ACC112 (cell line): ENCODE results near the gene TMEM63C.

Experiments used
- H2AFZ ChIP-seq: fragments of 200-600 bp; sonication (generic); one replicate; pipeline ENCODE4 v1.6.0; 2017; ENCODE audit warnings: antibody characterized with exemption, low read length; ENCODE audit not compliant: unreplicated experiment
- H3K27ac ChIP-seq: fragments of 200-600 bp; sonication (generic); 2 replicates; pipeline ENCODE4 v1.5.1; 2014; ENCODE audit warnings: low read depth, mild to moderate bottlenecking, antibody characterized with exemption, low read length, moderate library complexity
- H3K27me3 ChIP-seq: fragments of 200-600 bp; sonication (generic); 2 replicates; pipeline ENCODE4 v1.6.1; 2014; ENCODE audit warnings: mild to moderate bottlenecking, antibody characterized with exemption, low read length, moderate library complexity, mixed read lengths; ENCODE audit not compliant: insufficient read depth
- H3K36me3 ChIP-seq: fragments of 200-600 bp; sonication (generic); 2 replicates; pipeline ENCODE4 v1.6.1; 2016; ENCODE audit warnings: mild to moderate bottlenecking, antibody characterized with exemption, low read length, moderate library complexity, mixed read lengths; ENCODE audit not compliant: insufficient read depth
- H3K4me1 ChIP-seq: fragments of 200-600 bp; sonication (generic); one replicate; pipeline ENCODE4 v1.6.1; 2016; ENCODE audit warnings: low read length, mixed read lengths; ENCODE audit not compliant: insufficient read depth, unreplicated experiment, control insufficient read depth
- H3K4me3 ChIP-seq: fragments of 200-600 bp; sonication (generic); 2 replicates; pipeline ENCODE4 v1.5.1; 2014; ENCODE audit warnings: mild to moderate bottlenecking, low read depth, low read length
- H3K79me2 ChIP-seq: fragments of 200-600 bp; sonication (generic); one replicate; pipeline ENCODE4 v1.6.0; 2016; ENCODE audit warnings: low read length; ENCODE audit not compliant: control insufficient read depth, unreplicated experiment, insufficient read depth

TMEM63C gene

GRCh38 chr14:77199590-77199989 lies 18.0 kb downstream of the TMEM63C start:
- H3K27ac ChIP-seq: no peak overlapping the region
- no peak overlapping the region for H3K4me3 ChIP-seq
- H3K36me3 ChIP-seq: no peaks in the 10 kb centered on the region
- H2AFZ ChIP-seq: no peak overlapping the region
- no peaks in the 10 kb centered on the region for H3K79me2 ChIP-seq
- peaks cover 95% of the 10 kb centered on the region for H3K27me3 ChIP-seq
- no peaks in the 10 kb centered on the region for H3K4me1 ChIP-seq

GRCh38 chr14:77200406-77200985 lies 18.9 kb downstream of the TMEM63C start:
- Histone ChIP-seq H2AFZ (no peak overlapping the region), H3K4me3 (no peak overlapping the region), H3K27me3 (peaks cover 96% of the 10 kb centered on the region), H3K36me3 (no peaks in the 10 kb centered on the region), H3K27ac (no peak overlapping the region), H3K4me1 (no peaks in the 10 kb centered on the region), H3K79me2 (no peaks in the 10 kb centered on the region)

- Histone ChIP-seq H3K4me1 (no peaks in the 10 kb centered on the region), H3K4me3 (no peak overlapping the region), H3K79me2 (no peaks in the 10 kb centered on the region), H3K27ac (no peak overlapping the region), H2AFZ (no peak overlapping the region), H3K27me3 (peaks cover 85% of the 10 kb centered on the region), H3K36me3 (no peaks in the 10 kb centered on the region)
Measured at GRCh38 chr14:77201696-77202095, 20.1 kb downstream of the TMEM63C start.

GRCh38 chr14:77203611-77204458 lies 22.2 kb downstream of the TMEM63C start:
- Histone ChIP-seq H3K27me3 (peaks cover 69% of the 10 kb centered on the region), H3K79me2 (no peaks in the 10 kb centered on the region), H3K4me1 (no peaks in the 10 kb centered on the region), H3K4me3 (no peak overlapping the region), H3K27ac (no peak overlapping the region), H2AFZ (no peak overlapping the region), H3K36me3 (no peaks in the 10 kb centered on the region)

GRCh38 chr14:77204459-77204771 lies 22.8 kb downstream of the TMEM63C start:
- Histone ChIP-seq H3K27me3 (peaks cover 63% of the 10 kb centered on the region), H3K4me3 (no peak overlapping the region), H3K79me2 (no peaks in the 10 kb centered on the region), H3K36me3 (no peaks in the 10 kb centered on the region), H3K4me1 (no peaks in the 10 kb centered on the region), H2AFZ (no peak overlapping the region), H3K27ac (no peak overlapping the region)

GRCh38 chr14:77204907-77205306 lies 23.3 kb downstream of the TMEM63C start:
- Histone ChIP-seq H3K79me2 (no peaks in the 10 kb centered on the region), H2AFZ (no peak overlapping the region), H3K27ac (no peak overlapping the region), H3K4me3 (no peak overlapping the region), H3K4me1 (no peaks in the 10 kb centered on the region), H3K36me3 (no peaks in the 10 kb centered on the region), H3K27me3 (peaks cover 58% of the 10 kb centered on the region)

GRCh38 chr14:77205566-77205965 lies 24.0 kb downstream of the TMEM63C start:
- Histone ChIP-seq H3K36me3 (no peaks in the 10 kb centered on the region), H3K4me3 (no peak overlapping the region), H3K27ac (no peak overlapping the region), H3K79me2 (no peaks in the 10 kb centered on the region), H3K4me1 (no peaks in the 10 kb centered on the region), H2AFZ (no peak overlapping the region), H3K27me3 (peaks cover 51% of the 10 kb centered on the region)

GRCh38 chr14:77206261-77206824 lies 24.7 kb downstream of the TMEM63C start:
- no peaks in the 10 kb centered on the region for H3K36me3 ChIP-seq
- no peaks in the 10 kb centered on the region for H3K4me1 ChIP-seq
- H3K27me3 ChIP-seq: peaks cover 44% of the 10 kb centered on the region
- no peak overlapping the region for H2AFZ ChIP-seq
- no peak overlapping the region for H3K4me3 ChIP-seq
- no peaks in the 10 kb centered on the region for H3K79me2 ChIP-seq
- H3K27ac ChIP-seq: no peak overlapping the region

- Histone ChIP-seq H2AFZ (no peak overlapping the region), H3K4me1 (no peaks in the 10 kb centered on the region), H3K27ac (no peak overlapping the region), H3K79me2 (no peaks in the 10 kb centered on the region), H3K27me3 (peaks cover 40% of the 10 kb centered on the region), H3K36me3 (no peaks in the 10 kb centered on the region), H3K4me3 (no peak overlapping the region)
Measured at GRCh38 chr14:77206877-77207389, 25.3 kb downstream of the TMEM63C start.

GRCh38 chr14:77208291-77208978 lies 26.8 kb downstream of the TMEM63C start:
- no peak overlapping the region for H3K27ac ChIP-seq
- no peak overlapping the region for H3K4me3 ChIP-seq
- H3K27me3 ChIP-seq: peaks cover 40% of the 10 kb centered on the region
- no peaks in the 10 kb centered on the region for H3K4me1 ChIP-seq
- H2AFZ ChIP-seq: no peak overlapping the region
- no peaks in the 10 kb centered on the region for H3K36me3 ChIP-seq
- H3K79me2 ChIP-seq: no peaks in the 10 kb centered on the region
